PC-3 (cell line): Measurements from ENCODE around the gene GRIN3A. TPM values are rescaled to one million over a fixed set of nuclear protein-coding genes. Genes with fewer than 3 reads are reported as not detected.

Source experiments
- ATAC-seq: fragments of 200-7000 bp; cut with Tn5 transposase; 2 replicates; pipeline ENCODE4 v1.9.1; 2020; ENCODE audit warnings: mild to moderate bottlenecking, moderate library complexity
- BruUV-seq: library from RNA; stranded (reverse); fragments of 400-500 nt; replicated peaks from 2 replicates; lab custom pipeline; 2021; lab: Mats Ljungman, UMichigan
- CTCF ChIA-PET: fragments of 300-600 bp; sonication (Branson Sonifier 250); formaldehyde crosslinking; loops from one replicate; lab custom pipeline; 2022; ENCODE audit warnings: antibody characterized with exemption; lab: Charles Lee
- POLR2A ChIA-PET: fragments of 300-600 bp; sonication (Branson Sonifier 250); formaldehyde crosslinking; loops from one replicate; lab custom pipeline; 2022; ENCODE audit warnings: antibody characterized with exemption; ENCODE audit not compliant: unreplicated experiment; lab: Charles Lee
- DNase-seq: peaks from one replicate; pipeline ENCODE4 v3.0.0-alpha.2; 2015
- H2AFZ ChIP-seq: fragments of 300-600 bp; sonication (generic); 2 replicates; pipeline ENCODE4 v1.6.0; 2016; ENCODE audit warnings: antibody characterized with exemption, low read length
- H3F3A ChIP-seq: fragments of 300-600 bp; sonication (generic); one replicate; pipeline ENCODE4 v1.6.0; 2017; ENCODE audit warnings: antibody characterized with exemption, low read length, control low read depth, mild to moderate bottlenecking; ENCODE audit not compliant: unreplicated experiment
- H3K27ac ChIP-seq: fragments of 300-600 bp; sonication (generic); 2 replicates; pipeline ENCODE4 v1.5.1; 2016; ENCODE audit warnings: mild to moderate bottlenecking, low read length
- H3K27me3 ChIP-seq: fragments of 300-600 bp; sonication (generic); 2 replicates; pipeline ENCODE4 v1.6.1; 2016; ENCODE audit warnings: low read length, mixed read lengths
- H3K36me3 ChIP-seq: fragments of 300-600 bp; sonication (generic); 2 replicates; pipeline ENCODE4 v1.6.1; 2016; ENCODE audit warnings: low read depth, mixed run types, low read length, mixed read lengths
- H3K4me1 ChIP-seq: fragments of 300-600 bp; sonication (generic); 2 replicates; pipeline ENCODE4 v1.5.1; 2016; ENCODE audit warnings: low read length; ENCODE audit not compliant: insufficient read depth
- H3K4me2 ChIP-seq: fragments of 300-600 bp; sonication (generic); 2 replicates; pipeline ENCODE4 v1.6.0; 2016; ENCODE audit warnings: low read length
- H3K4me3 ChIP-seq: fragments of 300-600 bp; sonication (generic); 2 replicates; pipeline ENCODE4 v1.5.1; 2016; ENCODE audit warnings: mild to moderate bottlenecking, low read length, mixed read lengths
- H3K79me2 ChIP-seq: fragments of 300-600 bp; sonication (generic); 2 replicates; pipeline ENCODE4 v1.6.1; 2017; ENCODE audit warnings: low read length, mixed read lengths
- H3K9ac ChIP-seq: fragments of 300-600 bp; sonication (generic); 2 replicates; pipeline ENCODE4 v1.6.0; 2016; ENCODE audit warnings: mild to moderate bottlenecking, low read length
- H3K9me2 ChIP-seq: fragments of 300-600 bp; sonication (generic); replicated peaks from 2 replicates; pipeline ENCODE4 v1.6.1; 2016; ENCODE audit warnings: mixed run types, low read length, mixed read lengths
- H3K9me3 ChIP-seq: fragments of 300-600 bp; sonication (generic); 2 replicates; pipeline ENCODE4 v1.6.1; 2016; ENCODE audit warnings: low read length, mixed read lengths
- H4K20me1 ChIP-seq: fragments of 300-600 bp; sonication (generic); 2 replicates; pipeline ENCODE4 v1.6.1; 2016; ENCODE audit warnings: low read length, mixed read lengths
- CTCF ChIP-seq: fragments of 300-600 bp; sonication (generic); conservative IDR thresholded peaks from 2 replicates; pipeline ENCODE4 v1.5.1; 2017; ENCODE audit warnings: antibody characterized with exemption, low read depth, mild to moderate bottlenecking, low read length
- EZH2 ChIP-seq: fragments of 300-600 bp; sonication (generic); IDR thresholded peaks from one replicate; pipeline ENCODE4 v1.6.1; 2017; ENCODE audit warnings: antibody characterized with exemption, mild to moderate bottlenecking, low read length; ENCODE audit not compliant: unreplicated experiment
- EZH2phosphoT487 ChIP-seq: fragments of 300-600 bp; sonication (generic); IDR thresholded peaks from 2 replicates; pipeline ENCODE4 v1.6.1; 2018; ENCODE audit warnings: mild to moderate bottlenecking, antibody characterized with exemption, low read length, borderline replicate concordance
- intact Hi-C: fragments of 100-400 bp; cut with micrococcal nuclease; formaldehyde crosslinking; loops from 2 replicates; pipeline ENCODE4 v1.9.0; 2023
- total RNA-seq: library from RNA; depleted of rRNA; stranded (reverse); fragments of >200 nt; gene quantifications from 2 replicates; pipeline ENCODE4 v1.2.3, GENCODE V29; 2014

Gene GRIN3A
- total RNA-seq, 1 experiment from 2014 or later: not detected

- Histone ChIP-seq H3K27me3 (no peaks in the 10 kb centered on the region), H3K4me1 (no peaks in the 10 kb centered on the region), H3K27ac (no peak overlapping the region), H3K9me3 (no peaks in the 10 kb centered on the region), H3K4me3 (no peak overlapping the region), H4K20me1 (no peaks in the 10 kb centered on the region), H3K36me3 (no peaks in the 10 kb centered on the region), H3K9me2 (no peaks in the 10 kb centered on the region), H2AFZ (no peak overlapping the region), H3K9ac (no peak overlapping the region), H3K79me2 (no peaks in the 10 kb centered on the region), H3K4me2 (no peak overlapping the region), H3F3A (no peaks in the 10 kb centered on the region)
- TF ChIP-seq EZH2 (no peak), EZH2phosphoT487 (no peak), CTCF (no peak)
- DNase-seq (no peak), ATAC-seq (no peak)
- ChIA-PET POLR2A (no interaction called here), CTCF (no interaction called here)
- no TSS peak for BruUV-seq
- intact Hi-C loops: no loop called here
These were observed 44.7 kb downstream of the GRIN3A start for GRCh38 chr9:101693546-101694336.

- ChIA-PET POLR2A (no interaction called here), CTCF (no interaction called here)
- TF ChIP-seq EZH2phosphoT487: no peak
- TF ChIP-seq CTCF: no peak
- TF ChIP-seq EZH2: no peak
- ATAC-seq (no peak), DNase-seq (no peak)
- Histone ChIP-seq H3K79me2 (no peaks in the 10 kb centered on the region), H3K9me2 (no peaks in the 10 kb centered on the region), H3K4me2 (no peak overlapping the region), H3K4me3 (no peak overlapping the region), H3K9ac (no peak overlapping the region), H3K9me3 (no peaks in the 10 kb centered on the region), H2AFZ (no peak overlapping the region), H3K27me3 (no peaks in the 10 kb centered on the region), H3F3A (no peaks in the 10 kb centered on the region), H4K20me1 (no peaks in the 10 kb centered on the region), H3K27ac (no peak overlapping the region), H3K36me3 (no peaks in the 10 kb centered on the region), H3K4me1 (no peaks in the 10 kb centered on the region)
- intact Hi-C loops: no loop called here
- no TSS peak for BruUV-seq
These were observed 46.8 kb downstream of the GRIN3A start for GRCh38 chr9:101691657-101692056.

GRCh38 chr9:101689039-101689438, 49.4 kb downstream of the GRIN3A start:
- ChIA-PET CTCF (no interaction called here), POLR2A (no interaction called here)
- Histone ChIP-seq H3K4me2 (no peak overlapping the region), H3K9ac (no peak overlapping the region), H2AFZ (no peak overlapping the region), H3K27ac (no peak overlapping the region), H3K79me2 (no peaks in the 10 kb centered on the region), H3K9me2 (no peaks in the 10 kb centered on the region), H3K4me1 (no peaks in the 10 kb centered on the region), H4K20me1 (no peaks in the 10 kb centered on the region), H3K27me3 (no peaks in the 10 kb centered on the region), H3K9me3 (no peaks in the 10 kb centered on the region), H3K36me3 (no peaks in the 10 kb centered on the region), H3F3A (no peaks in the 10 kb centered on the region), H3K4me3 (no peak overlapping the region)
- BruUV-seq: no TSS peak
- DNase-seq: no peak
- ATAC-seq: no peak
- TF ChIP-seq EZH2phosphoT487 (no peak), EZH2 (no peak), CTCF (no peak)
- intact Hi-C loops: no loop called here
